Caco-2 (cell line): ENCODE results near the gene LRRC47. TPM values are rescaled to one million over a fixed set of nuclear protein-coding genes. Genes with fewer than 3 reads are reported as not detected.

Experiments
- BruUV-seq: library from RNA; stranded (reverse); fragments of 400-500 nt; replicated peaks from 2 replicates; lab custom pipeline; 2021; lab: Mats Ljungman, UMichigan
- CTCF ChIA-PET: fragments of 300-600 bp; sonication (Branson Sonifier 250); formaldehyde crosslinking; loops from one replicate; lab custom pipeline; 2022; ENCODE audit warnings: antibody characterized with exemption; lab: Charles Lee
- POLR2A ChIA-PET: fragments of 300-600 bp; sonication (Branson Sonifier 250); formaldehyde crosslinking; loops from one replicate; lab custom pipeline; 2022; ENCODE audit warnings: antibody characterized with exemption; lab: Charles Lee
- DNase-seq, 2 experiments: peaks; one replicate each; pipeline versions ENCODE4 v3.0.0 to v3.0.0-alpha.2; 2020 to 2022
- H3K27me3 ChIP-seq: replicated peaks from 2 replicates; pipeline ENCODE4 v1.6.0; 2011; ENCODE audit warnings: low read length; ENCODE audit not compliant: control insufficient read depth, insufficient read depth
- H3K36me3 ChIP-seq: 2 replicates; pipeline ENCODE4 v1.5.1; 2011; ENCODE audit warnings: low read length; ENCODE audit not compliant: control insufficient read depth, insufficient read depth
- H3K4me1 ChIP-seq: fragments of 250-450 bp; sonication (Bioruptor Pico); 2 replicates; pipeline ENCODE4 v1.5.1; 2020; ENCODE audit warnings: mild to moderate bottlenecking
- H3K4me3 ChIP-seq: 2 replicates; pipeline ENCODE4 v1.5.1; 2011; ENCODE audit warnings: low read depth, mild to moderate bottlenecking, control low read depth, low read length
- H3K9me3 ChIP-seq: fragments of 250-450 bp; sonication (Bioruptor Pico); 2 replicates; pipeline ENCODE4 v1.5.1; 2020; ENCODE audit warnings: mild to moderate bottlenecking, moderate library complexity
- H3K27ac Mint-ChIP-seq: one replicate; pipeline ENCODE4 v1.8.0; 2022; ENCODE audit warnings: mixed read lengths; ENCODE audit not compliant: unreplicated experiment
- H3K27me3 Mint-ChIP-seq: one replicate; pipeline ENCODE4 v1.8.0; 2022; ENCODE audit warnings: mixed read lengths; ENCODE audit not compliant: insufficient read depth, unreplicated experiment
- H3K36me3 Mint-ChIP-seq: one replicate; pipeline ENCODE4 v1.8.0; 2022; ENCODE audit warnings: mild to moderate bottlenecking, mixed read lengths; ENCODE audit not compliant: insufficient read depth, unreplicated experiment
- H3K4me1 Mint-ChIP-seq: one replicate; pipeline ENCODE4 v1.8.0; 2022; ENCODE audit warnings: low read depth, mixed read lengths; ENCODE audit not compliant: unreplicated experiment
- H3K4me3 Mint-ChIP-seq: one replicate; pipeline ENCODE4 v1.8.0; 2022; ENCODE audit warnings: mild to moderate bottlenecking, moderate library complexity, mixed read lengths; ENCODE audit not compliant: unreplicated experiment
- H3K9me3 Mint-ChIP-seq: one replicate; pipeline ENCODE4 v1.8.0; 2022; ENCODE audit warnings: mixed read lengths; ENCODE audit not compliant: unreplicated experiment
- CTCF ChIP-seq, 2 experiments: fragments of 200-600 bp in 1 of 2; IDR thresholded peaks; 1 replicate in 1 of 2; 2 replicates in 1 of 2; pipeline versions ENCODE4 v1.5.1 to v1.8.0; 2011 to 2022; ENCODE audit warnings: antibody characterized with exemption in 1 of 2, control low read depth in 1 of 2, inconsistent platforms in 1 of 2, low read depth in 1 of 2, low read length in 1 of 2, mild to moderate bottlenecking in 1 of 2, moderate library complexity in 1 of 2; ENCODE audit not compliant: insufficient read depth in 1 of 2, severe bottlenecking in 1 of 2, unreplicated experiment in 1 of 2
- intact Hi-C: fragments of 100-400 bp; cut with micrococcal nuclease; formaldehyde crosslinking; loops from one replicate; pipeline ENCODE4 v1.10.0; 2022; ENCODE audit not compliant: unreplicated experiment
- total RNA-seq: library from RNA; stranded (reverse); gene quantifications from 2 replicates; pipeline ENCODE4 v1.2.3, GENCODE V29; 2022

LRRC47 gene
- total RNA-seq, 1 experiment from 2014 or later, result 48.5 TPM

- H3K27ac Mint-ChIP-seq, result no peak overlapping the region
- H3K9me3 Mint-ChIP-seq, result no peaks in the 10 kb centered on the region
- ChIA-PET CTCF (no interaction called here), POLR2A (no interaction called here)
- Histone ChIP-seq H3K4me1 (peaks cover 11% of the 10 kb centered on the region; the same call in 1 of the 2 replicates), H3K4me3 (no peak overlapping the region), H3K36me3 (no peaks in the 10 kb centered on the region), H3K9me3 (no peaks in the 10 kb centered on the region), H3K27me3 (no peaks in the 10 kb centered on the region)
- intact Hi-C loops, result no loop called here
- no peaks in the 10 kb centered on the region for H3K27me3 Mint-ChIP-seq
- peaks cover 47% of the 10 kb centered on the region for H3K36me3 Mint-ChIP-seq
- no TSS peak for BruUV-seq
- H3K4me1 Mint-ChIP-seq, result no peaks in the 10 kb centered on the region
- DNase-seq, result no peak
- no peak for TF ChIP-seq CTCF (IDR thresholded peaks at IDR 0.05; ENCODE audit: insufficient read depth in 1 of 2, low read depth in 1 of 2, low read length in 1 of 2, severe bottlenecking in 1 of 2, unreplicated experiment in 1 of 2)
- H3K4me3 Mint-ChIP-seq, result no peak overlapping the region
These were observed 16.3 kb downstream of the LRRC47 start for GRCh38 chr1:3779912-3780416.

GRCh38 chr1:3779265-3779911 lies 16.9 kb downstream of the LRRC47 start:
- no peaks in the 10 kb centered on the region for H3K36me3 ChIP-seq
- Mint-ChIP-seq H3K27ac (no peak overlapping the region), H3K4me3 (no peak overlapping the region), H3K27me3 (no peaks in the 10 kb centered on the region), H3K36me3 (peaks cover 41% of the 10 kb centered on the region), H3K4me1 (no peaks in the 10 kb centered on the region), H3K9me3 (no peaks in the 10 kb centered on the region)
- POLR2A ChIA-PET, result no interaction called here
- no peaks in the 10 kb centered on the region for H3K27me3 ChIP-seq
- intact Hi-C loops, result no loop called here
- TF ChIP-seq CTCF (IDR thresholded peaks at IDR 0.05; ENCODE audit: insufficient read depth in 1 of 2, low read depth in 1 of 2, low read length in 1 of 2, severe bottlenecking in 1 of 2, unreplicated experiment in 1 of 2), result no peak
- H3K4me1 ChIP-seq, result peaks cover 13% of the 10 kb centered on the region; the same call in 1 of the 2 replicates
- BruUV-seq, result no TSS peak
- CTCF ChIA-PET, result no interaction called here
- H3K9me3 ChIP-seq, result no peaks in the 10 kb centered on the region
- no peak for DNase-seq
- H3K4me3 ChIP-seq, result no peak overlapping the region

- Histone ChIP-seq H3K36me3 (no peaks in the 10 kb centered on the region), H3K9me3 (no peaks in the 10 kb centered on the region), H3K4me3 (no peak overlapping the region), H3K4me1 (peaks cover 19% of the 10 kb centered on the region; the same call in 1 of the 2 replicates), H3K27me3 (no peaks in the 10 kb centered on the region)
- TF ChIP-seq CTCF (IDR thresholded peaks at IDR 0.05; ENCODE audit: insufficient read depth in 1 of 2, low read depth in 1 of 2, low read length in 1 of 2, severe bottlenecking in 1 of 2, unreplicated experiment in 1 of 2), result no peak
- DNase-seq, result no peak
- H3K27me3 Mint-ChIP-seq, result no peaks in the 10 kb centered on the region
- H3K27ac Mint-ChIP-seq, result no peak overlapping the region
- intact Hi-C loops, result no loop called here
- peaks cover 34% of the 10 kb centered on the region for H3K36me3 Mint-ChIP-seq
- ChIA-PET CTCF (no interaction called here), POLR2A (no interaction called here)
- BruUV-seq, result no TSS peak
- H3K4me1 Mint-ChIP-seq, result no peaks in the 10 kb centered on the region
- no peak overlapping the region for H3K4me3 Mint-ChIP-seq
- no peaks in the 10 kb centered on the region for H3K9me3 Mint-ChIP-seq
These were observed 17.6 kb downstream of the LRRC47 start for GRCh38 chr1:3778590-3779264.
